Stomach (tissue), 4 donors: ENCODE data around the gene EHBP1L1.

Experiments
- EP300 ChIP-seq: sonication (generic); formaldehyde crosslinking; IDR thresholded peaks from one replicate; pipeline ENCODE4 v1.6.1; 2017; ENCODE audit warnings: antibody characterized with exemption
- POLR2AphosphoS5 ChIP-seq, 3 donors: sonication (generic); formaldehyde crosslinking; IDR thresholded peaks; one replicate each; pipeline ENCODE4 v1.6.1; 2016; ENCODE audit warnings: antibody characterized with exemption in 3 of 3
- TF ChIP-seq, protein P1 (sequence below), 7 experiments: fragments of 450-650 bp in 4 of 7; fragments of 200-600 bp in 3 of 7; sonication (generic) in 3 of 7; IDR thresholded peaks; one replicate each; pipeline ENCODE4 v1.5.1; 2016 to 2019; ENCODE audit warnings: antibody characterized with exemption in 7 of 7, control low read depth in 2 of 7, mild to moderate bottlenecking in 1 of 7

DNA sequence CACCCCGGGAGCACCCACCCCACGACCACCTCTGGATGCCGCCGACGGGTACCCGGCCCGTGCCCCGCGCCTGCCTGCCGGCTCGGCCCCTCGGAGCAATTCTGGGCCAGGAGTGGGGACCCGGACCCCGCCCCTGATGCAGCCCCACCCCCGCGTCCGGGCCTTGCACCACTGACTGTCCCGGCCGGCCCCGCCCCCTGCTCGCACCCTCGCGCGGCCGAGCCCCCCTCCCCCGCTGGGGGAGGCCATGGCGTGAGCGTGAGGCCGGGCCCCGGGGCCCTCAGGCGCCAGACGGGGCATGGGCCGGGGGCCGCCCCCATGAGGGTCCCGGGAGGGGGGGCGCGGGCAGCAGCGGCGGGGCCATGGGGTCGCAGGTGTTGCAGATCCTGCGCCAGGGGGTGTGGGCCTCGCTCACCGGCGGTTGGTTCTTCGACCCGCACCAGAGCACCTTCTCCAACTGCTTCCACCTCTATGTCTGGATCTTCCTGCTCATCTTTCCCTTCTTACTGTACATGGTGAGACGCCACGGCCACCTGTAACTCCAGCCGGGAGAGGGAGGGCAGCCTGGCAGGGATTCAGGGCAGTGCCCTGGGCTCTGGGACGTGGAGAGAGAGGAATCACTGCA, 40.2 kb downstream of the EHBP1L1 start:
- TF ChIP-seq, protein P1, sequence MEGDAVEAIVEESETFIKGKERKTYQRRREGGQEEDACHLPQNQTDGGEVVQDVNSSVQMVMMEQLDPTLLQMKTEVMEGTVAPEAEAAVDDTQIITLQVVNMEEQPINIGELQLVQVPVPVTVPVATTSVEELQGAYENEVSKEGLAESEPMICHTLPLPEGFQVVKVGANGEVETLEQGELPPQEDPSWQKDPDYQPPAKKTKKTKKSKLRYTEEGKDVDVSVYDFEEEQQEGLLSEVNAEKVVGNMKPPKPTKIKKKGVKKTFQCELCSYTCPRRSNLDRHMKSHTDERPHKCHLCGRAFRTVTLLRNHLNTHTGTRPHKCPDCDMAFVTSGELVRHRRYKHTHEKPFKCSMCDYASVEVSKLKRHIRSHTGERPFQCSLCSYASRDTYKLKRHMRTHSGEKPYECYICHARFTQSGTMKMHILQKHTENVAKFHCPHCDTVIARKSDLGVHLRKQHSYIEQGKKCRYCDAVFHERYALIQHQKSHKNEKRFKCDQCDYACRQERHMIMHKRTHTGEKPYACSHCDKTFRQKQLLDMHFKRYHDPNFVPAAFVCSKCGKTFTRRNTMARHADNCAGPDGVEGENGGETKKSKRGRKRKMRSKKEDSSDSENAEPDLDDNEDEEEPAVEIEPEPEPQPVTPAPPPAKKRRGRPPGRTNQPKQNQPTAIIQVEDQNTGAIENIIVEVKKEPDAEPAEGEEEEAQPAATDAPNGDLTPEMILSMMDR (IDR thresholded peaks at IDR 0.05): no peak
- no peak for TF ChIP-seq EP300
- TF ChIP-seq POLR2AphosphoS5 (IDR thresholded peaks at IDR 0.05): no peak
